ENCODE data around the gene TNPO3.

The TNPO3 gene

DNA sequence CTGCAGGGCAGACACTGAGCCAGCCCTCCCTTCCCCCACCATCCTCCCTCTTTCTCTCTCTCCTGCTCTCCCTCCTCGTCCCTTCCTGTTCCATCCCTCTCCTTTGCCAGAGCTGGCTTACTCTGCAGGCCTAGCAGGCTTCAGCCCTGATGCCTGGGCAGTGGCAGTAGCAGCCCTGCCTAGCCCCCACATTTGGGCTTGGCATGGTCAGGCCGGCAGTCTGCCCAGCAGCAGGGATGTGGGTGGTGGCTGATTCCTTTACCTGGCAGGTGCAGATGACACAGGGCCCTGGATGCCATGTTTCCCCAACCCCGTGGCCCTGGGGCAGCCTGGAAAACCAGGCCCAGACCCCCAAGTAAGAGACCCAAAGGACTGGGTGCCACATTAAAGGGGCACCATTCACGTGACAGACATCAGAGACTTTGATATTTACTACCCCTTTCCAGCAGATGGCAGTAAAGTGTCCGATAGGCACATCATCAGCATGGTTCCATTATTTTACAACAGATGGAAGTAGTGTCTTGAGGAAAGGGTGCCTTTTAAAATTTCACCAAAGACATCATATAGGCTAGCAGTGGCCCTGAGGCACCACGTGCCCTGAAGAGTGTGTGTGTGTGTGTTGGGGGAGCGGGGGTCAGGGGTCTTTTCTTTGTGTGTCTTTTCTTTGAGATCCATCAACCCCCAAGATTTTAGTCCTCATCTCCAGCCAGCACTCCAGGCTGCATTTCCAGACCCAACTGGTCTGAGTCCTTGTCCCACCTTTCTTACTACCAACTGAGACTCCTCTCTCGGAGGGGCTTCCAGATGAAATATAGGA lies 150.3 kb downstream of the TNPO3 start:
- Histone ChIP-seq H3K9ac (no peak overlapping the region), H2AFZ (ENCODE audit: low read depth) (peak overlapping the region; percentile 81), H3K79me2 (ENCODE audit: insufficient read depth, low read depth) (no peaks in the 10 kb centered on the region), H4K20me1 (ENCODE audit: insufficient read depth) (no peaks in the 10 kb centered on the region), H3K4me3 (IDR thresholded peaks at IDR 0.05; ENCODE audit: insufficient read depth, low read depth, low read length) (no peak overlapping the region), H3K27me3 (ENCODE audit: insufficient read depth, low read depth) (peaks cover 8% of the 10 kb centered on the region; the same call in 1 of the 2 replicates), H3K4me1 (ENCODE audit: low read depth, poor library complexity, severe bottlenecking) (peaks cover 8% of the 10 kb centered on the region), H3K36me3 (ENCODE audit: insufficient read depth) (no peaks in the 10 kb centered on the region), H3K27ac (no peak overlapping the region), H3K4me2 (no peak overlapping the region)
- TF ChIP-seq, protein P1, sequence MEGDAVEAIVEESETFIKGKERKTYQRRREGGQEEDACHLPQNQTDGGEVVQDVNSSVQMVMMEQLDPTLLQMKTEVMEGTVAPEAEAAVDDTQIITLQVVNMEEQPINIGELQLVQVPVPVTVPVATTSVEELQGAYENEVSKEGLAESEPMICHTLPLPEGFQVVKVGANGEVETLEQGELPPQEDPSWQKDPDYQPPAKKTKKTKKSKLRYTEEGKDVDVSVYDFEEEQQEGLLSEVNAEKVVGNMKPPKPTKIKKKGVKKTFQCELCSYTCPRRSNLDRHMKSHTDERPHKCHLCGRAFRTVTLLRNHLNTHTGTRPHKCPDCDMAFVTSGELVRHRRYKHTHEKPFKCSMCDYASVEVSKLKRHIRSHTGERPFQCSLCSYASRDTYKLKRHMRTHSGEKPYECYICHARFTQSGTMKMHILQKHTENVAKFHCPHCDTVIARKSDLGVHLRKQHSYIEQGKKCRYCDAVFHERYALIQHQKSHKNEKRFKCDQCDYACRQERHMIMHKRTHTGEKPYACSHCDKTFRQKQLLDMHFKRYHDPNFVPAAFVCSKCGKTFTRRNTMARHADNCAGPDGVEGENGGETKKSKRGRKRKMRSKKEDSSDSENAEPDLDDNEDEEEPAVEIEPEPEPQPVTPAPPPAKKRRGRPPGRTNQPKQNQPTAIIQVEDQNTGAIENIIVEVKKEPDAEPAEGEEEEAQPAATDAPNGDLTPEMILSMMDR (conservative IDR thresholded peaks at IDR 0.05; ENCODE audit: low read depth, low read length): peak; percentile 96

All from KMS-11 (cell line).